ENCODE measurements around the gene CTNNBIP1. TPM values are rescaled to one million over a fixed set of nuclear protein-coding genes. Genes with fewer than 3 reads are reported as not detected.
A peak's percentile ranks its signal among the peaks of the same experiment; 100 is the strongest.

Gene CTNNBIP1
- total RNA-seq, 1 experiment from 2014 or later, result 14.6 TPM

DNA sequence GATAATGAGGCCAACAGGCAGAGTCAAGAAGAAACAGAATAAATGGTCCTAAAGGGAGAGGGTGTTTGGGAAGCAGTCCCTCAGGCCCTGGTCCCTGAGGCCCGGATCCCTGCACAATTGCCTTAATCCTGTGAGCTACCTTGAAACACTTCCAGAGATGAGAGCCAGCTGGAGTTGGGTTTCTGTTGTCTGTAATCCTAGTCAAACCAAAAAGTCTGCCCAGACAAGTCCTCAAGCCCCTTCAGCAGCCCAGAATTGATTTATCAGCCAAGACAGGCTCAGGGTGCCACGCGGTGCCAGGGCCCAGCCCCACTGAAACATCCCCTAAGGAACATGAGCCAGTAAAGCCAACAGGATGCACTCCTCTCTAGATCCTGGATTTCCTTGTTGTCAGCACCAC lies 69.9 kb downstream of the CTNNBIP1 start:
- Histone ChIP-seq H3K27me3 (replicated peaks; ENCODE audit: insufficient read depth, low read depth, low read length, poor library complexity) (no peaks in the 10 kb centered on the region), H3K27ac (ENCODE audit: low read depth, low read length, poor library complexity, severe bottlenecking) (peak overlapping the region; percentile 33), H3K4me1 (ENCODE audit: insufficient read depth, low read length, poor library complexity, severe bottlenecking) (peaks cover 47% of the 10 kb centered on the region), H3K9me3 (ENCODE audit: low read depth, low read length, poor library complexity, severe bottlenecking) (no peaks in the 10 kb centered on the region), H3K36me3 (ENCODE audit: insufficient read depth, low read length, poor library complexity, severe bottlenecking) (no peaks in the 10 kb centered on the region), H3K4me3 (ENCODE audit: low read depth, low read length, poor library complexity, severe bottlenecking) (no peak overlapping the region)
- DNase-seq (ENCODE audit: low spot score), result no peak
- no peak for TF ChIP-seq EZH2 (IDR thresholded peaks at IDR 0.05; ENCODE audit: borderline replicate concordance, low read depth, low read length, poor library complexity, severe bottlenecking)
- TF ChIP-seq CTCF (conservative IDR thresholded peaks at IDR 0.05; ENCODE audit: low read depth, low read length), result no peak
- intact Hi-C loops (cut with micrococcal nuclease; ENCODE audit: unreplicated experiment), result no loop called here
- CTCF ChIA-PET, result no interaction called here
- POLR2A ChIA-PET (ENCODE audit: low non-redundant PET), result no interaction called here
- BruUV-seq (replicated peaks), result no TSS peak

DNA sequence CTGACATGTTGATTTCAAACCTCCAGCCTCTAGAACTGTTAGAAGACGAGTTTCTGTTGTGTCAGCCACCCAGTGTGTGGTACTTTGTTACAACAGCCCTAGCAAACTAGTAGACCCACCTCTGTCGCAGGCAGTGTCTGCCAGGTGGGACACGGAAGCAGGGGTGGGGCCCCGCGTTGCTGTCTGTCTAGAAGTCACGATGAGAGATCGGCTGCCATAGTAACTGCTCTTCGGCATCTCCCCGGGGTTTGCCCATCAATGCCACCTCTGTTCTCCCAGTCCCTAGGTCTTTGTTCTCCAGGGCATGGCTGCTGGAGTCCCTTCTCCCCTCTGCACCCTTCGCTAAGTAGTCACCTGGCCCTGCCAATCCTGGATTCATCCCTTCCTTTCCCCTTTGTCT lies 71.1 kb downstream of the CTNNBIP1 start:
- Histone ChIP-seq H3K27ac (ENCODE audit: low read depth, low read length, poor library complexity, severe bottlenecking) (no peak overlapping the region), H3K36me3 (ENCODE audit: insufficient read depth, low read length, poor library complexity, severe bottlenecking) (no peaks in the 10 kb centered on the region), H3K9me3 (ENCODE audit: low read depth, low read length, poor library complexity, severe bottlenecking) (no peaks in the 10 kb centered on the region), H3K27me3 (replicated peaks; ENCODE audit: insufficient read depth, low read depth, low read length, poor library complexity) (no peaks in the 10 kb centered on the region), H3K4me3 (ENCODE audit: low read depth, low read length, poor library complexity, severe bottlenecking) (no peak overlapping the region), H3K4me1 (ENCODE audit: insufficient read depth, low read length, poor library complexity, severe bottlenecking) (peaks cover 48% of the 10 kb centered on the region)
- ChIA-PET POLR2A (ENCODE audit: low non-redundant PET) (no interaction called here), CTCF (no interaction called here)
- intact Hi-C loops (cut with micrococcal nuclease; ENCODE audit: unreplicated experiment), result no loop called here
- no peak for TF ChIP-seq EZH2 (IDR thresholded peaks at IDR 0.05; ENCODE audit: borderline replicate concordance, low read depth, low read length, poor library complexity, severe bottlenecking)
- TF ChIP-seq CTCF (conservative IDR thresholded peaks at IDR 0.05; ENCODE audit: low read depth, low read length), result no peak
- DNase-seq (ENCODE audit: low spot score), result no peak
- BruUV-seq (replicated peaks), result no TSS peak

GRCh38 chr1:9836632-9836960 lies 73.5 kb downstream of the CTNNBIP1 start:
- no TSS peak for BruUV-seq (replicated peaks)
- peaks cover 27% of the 10 kb centered on the region for H3K4me1 ChIP-seq (ENCODE audit: insufficient read depth, low read length, poor library complexity, severe bottlenecking)
- no peak overlapping the region for H3K27ac ChIP-seq (ENCODE audit: low read depth, low read length, poor library complexity, severe bottlenecking)
- no peak overlapping the region for H3K4me3 ChIP-seq (ENCODE audit: low read depth, low read length, poor library complexity, severe bottlenecking)
- H3K36me3 ChIP-seq (ENCODE audit: insufficient read depth, low read length, poor library complexity, severe bottlenecking), result no peaks in the 10 kb centered on the region
- no peaks in the 10 kb centered on the region for H3K27me3 ChIP-seq (replicated peaks; ENCODE audit: insufficient read depth, low read depth, low read length, poor library complexity)
- TF ChIP-seq CTCF (conservative IDR thresholded peaks at IDR 0.05; ENCODE audit: low read depth, low read length), result no peak
- TF ChIP-seq EZH2 (IDR thresholded peaks at IDR 0.05; ENCODE audit: borderline replicate concordance, low read depth, low read length, poor library complexity, severe bottlenecking), result no peak
- POLR2A ChIA-PET (ENCODE audit: low non-redundant PET), result no interaction called here
- CTCF ChIA-PET, result interaction anchor here (0.8 kb wide), 1 partner anchor 10 kb away, joined by 3 read pairs; no protein-coding TSS in a partner anchor
- H3K9me3 ChIP-seq (ENCODE audit: low read depth, low read length, poor library complexity, severe bottlenecking), result no peaks in the 10 kb centered on the region
- DNase-seq (ENCODE audit: low spot score), result no peak
- intact Hi-C loops (cut with micrococcal nuclease; ENCODE audit: unreplicated experiment), result no loop called here

Measured in A673 (cell line).